ENCODE data around the gene NOL4L. TPM values are rescaled to one million over a fixed set of nuclear protein-coding genes. Genes with fewer than 3 reads are reported as not detected.

The NOL4L gene
- total and polyA plus RNA-seq, 2 donors (not counting 3 experiments of a cell fraction or from before 2014, with no cell fraction given): 55.2 to 79.6 TPM

GRCh38 chr20:32614303-32614702 is 29.2 kb upstream of the NOL4L start:
- BruUV-seq (replicated peaks): no TSS peak
- H3K27ac ChIP-seq (ENCODE audit: insufficient read depth, low read depth, low read length): no peak overlapping the region
- ChIA-PET POLR2A (no interaction called here), CTCF (no interaction called here)
- H3K9me3 ChIP-seq (replicated peaks; ENCODE audit: control insufficient read depth, insufficient read depth, low read length): no peaks in the 10 kb centered on the region
- no peak overlapping the region for H3K4me3 ChIP-seq (replicated peaks in 1 of 3; ENCODE audit: insufficient read depth in 1 of 3, low read depth in 1 of 3, low read length in 3 of 3)
- DNase-seq (ENCODE audit: low read depth, low spot score): no peak
- H3K4me1 ChIP-seq (ENCODE audit: control insufficient read depth, extremely low read depth, insufficient read depth, low read length): no peaks in the 10 kb centered on the region
- no peak for TF ChIP-seq FOS (IDR thresholded peaks at IDR 0.05; ENCODE audit: borderline replicate concordance, insufficient read depth, low read length)
- no peak for TF ChIP-seq GATA2 (IDR thresholded peaks at IDR 0.05; ENCODE audit: insufficient read depth, insufficient read length, low read depth, low read length)
- no peak for TF ChIP-seq MAX (IDR thresholded peaks at IDR 0.05; ENCODE audit: insufficient read depth, insufficient read length)
- TF ChIP-seq EZH2 (IDR thresholded peaks at IDR 0.05; ENCODE audit: borderline replicate concordance, low read depth, low read length, severe bottlenecking): no peak
- no peak for TF ChIP-seq POLR2A (IDR thresholded peaks at IDR 0.05; ENCODE audit: low read depth, low read length)
- intact Hi-C loops (cut with micrococcal nuclease) (no loop called here), dilution Hi-C loops (cut with MboI; ENCODE audit: extremely low pct_ligation_motif_present, low sequenced_read_pairs) (no loop called here)
- H3K79me2 ChIP-seq (ENCODE audit: control insufficient read depth, insufficient read depth, low read length): no peaks in the 10 kb centered on the region
- no peak overlapping the region for H3K9ac ChIP-seq (replicated peaks; ENCODE audit: extremely low read depth, insufficient read depth, low read length)
- H3K9me1 ChIP-seq (replicated peaks; ENCODE audit: control insufficient read depth, extremely low read depth, insufficient read depth, low read length): no peaks in the 10 kb centered on the region
- H3K27me3 ChIP-seq (ENCODE audit: control insufficient read depth in 2 of 2, insufficient read depth in 2 of 2, low read length in 2 of 2): no peaks in the 10 kb centered on the region
- no peak overlapping the region for H2AFZ ChIP-seq (ENCODE audit: low read depth, low read length)
- FAIRE-seq: no peak
- no peaks in the 10 kb centered on the region for H3K36me3 ChIP-seq (ENCODE audit: control insufficient read depth in 2 of 2, extremely low read depth in 1 of 2, insufficient read depth in 2 of 2, low read length in 2 of 2)
- no peaks in the 10 kb centered on the region for H4K20me1 ChIP-seq (replicated peaks; ENCODE audit: control insufficient read depth, extremely low read depth, insufficient read depth, low read length)
- no peak overlapping the region for H3K4me2 ChIP-seq (ENCODE audit: insufficient read depth, low read length)

- Histone ChIP-seq H2AFZ (ENCODE audit: low read depth, low read length) (no peak overlapping the region), H3K9me3 (replicated peaks; ENCODE audit: control insufficient read depth, insufficient read depth, low read length) (no peaks in the 10 kb centered on the region), H3K9me1 (replicated peaks; ENCODE audit: control insufficient read depth, extremely low read depth, insufficient read depth, low read length) (no peaks in the 10 kb centered on the region), H3K9ac (replicated peaks; ENCODE audit: extremely low read depth, insufficient read depth, low read length) (no peak overlapping the region), H3K4me1 (ENCODE audit: control insufficient read depth, extremely low read depth, insufficient read depth, low read length) (no peaks in the 10 kb centered on the region), H4K20me1 (replicated peaks; ENCODE audit: control insufficient read depth, extremely low read depth, insufficient read depth, low read length) (no peaks in the 10 kb centered on the region), H3K4me2 (ENCODE audit: insufficient read depth, low read length) (no peak overlapping the region), H3K27me3 (ENCODE audit: control insufficient read depth in 2 of 2, insufficient read depth in 2 of 2, low read length in 2 of 2) (no peaks in the 10 kb centered on the region), H3K36me3 (ENCODE audit: control insufficient read depth in 2 of 2, extremely low read depth in 1 of 2, insufficient read depth in 2 of 2, low read length in 2 of 2) (no peaks in the 10 kb centered on the region), H3K27ac (ENCODE audit: insufficient read depth, low read depth, low read length) (no peak overlapping the region), H3K4me3 (replicated peaks in 1 of 3; ENCODE audit: insufficient read depth in 1 of 3, low read depth in 1 of 3, low read length in 3 of 3) (no peak overlapping the region), H3K79me2 (ENCODE audit: control insufficient read depth, insufficient read depth, low read length) (no peaks in the 10 kb centered on the region)
- BruUV-seq (replicated peaks): no TSS peak
- FAIRE-seq (no peak), DNase-seq (ENCODE audit: low read depth, low spot score) (no peak)
- dilution Hi-C loops (cut with MboI; ENCODE audit: extremely low pct_ligation_motif_present, low sequenced_read_pairs) (no loop called here), intact Hi-C loops (cut with micrococcal nuclease) (no loop called here)
- TF ChIP-seq EZH2 (IDR thresholded peaks at IDR 0.05; ENCODE audit: borderline replicate concordance, low read depth, low read length, severe bottlenecking): no peak
- TF ChIP-seq POLR2AphosphoS5 (IDR thresholded peaks at IDR 0.05; ENCODE audit: insufficient read depth, low read depth, low read length): no peak
- TF ChIP-seq GATA2 (IDR thresholded peaks at IDR 0.05; ENCODE audit: insufficient read depth, insufficient read length, low read depth, low read length): no peak
- TF ChIP-seq FOS (IDR thresholded peaks at IDR 0.05; ENCODE audit: borderline replicate concordance, insufficient read depth, low read length): no peak
- TF ChIP-seq POLR2A (IDR thresholded peaks at IDR 0.05; ENCODE audit: low read depth, low read length): no peak
- no peak for TF ChIP-seq MAX (IDR thresholded peaks at IDR 0.05; ENCODE audit: insufficient read depth, insufficient read length)
- no peak for TF ChIP-seq CTCF (IDR thresholded peaks at IDR 0.05; ENCODE audit: extremely low read depth in 1 of 2, insufficient read depth in 1 of 2, low read depth in 1 of 2, low read length in 2 of 2)
- TF ChIP-seq JUN (IDR thresholded peaks at IDR 0.05; ENCODE audit: borderline replicate concordance, insufficient read depth, insufficient read length, low read depth): no peak
- no peak for TF ChIP-seq MYC (IDR thresholded peaks at IDR 0.05; ENCODE audit: low read depth, low read length)
- POLR2A ChIA-PET: no interaction called here
- CTCF ChIA-PET: no interaction called here
These were observed 28.3 kb upstream of the NOL4L start for GRCh38 chr20:32613192-32614053.

Data from endothelial cell of umbilical vein (primary cell).